Epithelial cell of esophagus (primary cell): ENCODE measurements around the gene PSMB2.
A peak's percentile ranks its signal among the peaks of the same experiment; 100 is the strongest.

ENCODE experiments used
- DNase-seq: peaks from one replicate; pipeline ENCODE4 v3.0.0; 2010; ENCODE audit warnings: low read depth
- H3K4me3 ChIP-seq: 2 replicates; pipeline ENCODE4 v1.5.1; 2011; ENCODE audit warnings: mild to moderate bottlenecking, low read length, control low read depth
- TF ChIP-seq, protein P1 (sequence below): IDR thresholded peaks from 2 replicates; pipeline ENCODE4 v1.5.1; 2011; ENCODE audit warnings: low read depth, mild to moderate bottlenecking, low read length, control low read depth, inconsistent platforms; ENCODE audit not compliant: insufficient read depth; ENCODE audit errors: missing control alignments

The PSMB2 gene

GRCh38 chr1:35646043-35646442 lies 4.7 kb upstream of the PSMB2 start:
- no peak for DNase-seq
- H3K4me3 ChIP-seq, result no peak overlapping the region
- TF ChIP-seq, protein P1, sequence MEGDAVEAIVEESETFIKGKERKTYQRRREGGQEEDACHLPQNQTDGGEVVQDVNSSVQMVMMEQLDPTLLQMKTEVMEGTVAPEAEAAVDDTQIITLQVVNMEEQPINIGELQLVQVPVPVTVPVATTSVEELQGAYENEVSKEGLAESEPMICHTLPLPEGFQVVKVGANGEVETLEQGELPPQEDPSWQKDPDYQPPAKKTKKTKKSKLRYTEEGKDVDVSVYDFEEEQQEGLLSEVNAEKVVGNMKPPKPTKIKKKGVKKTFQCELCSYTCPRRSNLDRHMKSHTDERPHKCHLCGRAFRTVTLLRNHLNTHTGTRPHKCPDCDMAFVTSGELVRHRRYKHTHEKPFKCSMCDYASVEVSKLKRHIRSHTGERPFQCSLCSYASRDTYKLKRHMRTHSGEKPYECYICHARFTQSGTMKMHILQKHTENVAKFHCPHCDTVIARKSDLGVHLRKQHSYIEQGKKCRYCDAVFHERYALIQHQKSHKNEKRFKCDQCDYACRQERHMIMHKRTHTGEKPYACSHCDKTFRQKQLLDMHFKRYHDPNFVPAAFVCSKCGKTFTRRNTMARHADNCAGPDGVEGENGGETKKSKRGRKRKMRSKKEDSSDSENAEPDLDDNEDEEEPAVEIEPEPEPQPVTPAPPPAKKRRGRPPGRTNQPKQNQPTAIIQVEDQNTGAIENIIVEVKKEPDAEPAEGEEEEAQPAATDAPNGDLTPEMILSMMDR, result peak; percentile 29

- no peak overlapping the region for H3K4me3 ChIP-seq
- DNase-seq, result no peak
- TF ChIP-seq, protein P1, result no peak
These were observed 2.9 kb upstream of the PSMB2 start for GRCh38 chr1:35644204-35644603.

GRCh38 chr1:35642471-35642955 lies 1.2 kb upstream of the PSMB2 start:
- peak overlapping the region; percentile 96 for H3K4me3 ChIP-seq
- DNase-seq, result no peak
- TF ChIP-seq, protein P1, result no peak

- peak overlapping the region; percentile 96 for H3K4me3 ChIP-seq
- TF ChIP-seq, protein P1, result no peak
- no peak for DNase-seq
These were observed 720 bp downstream of the PSMB2 start for GRCh38 chr1:35640380-35641232.

- peak; percentile 32 for DNase-seq
- peak overlapping the region; percentile 17 for H3K4me3 ChIP-seq
- TF ChIP-seq, protein P1, result no peak
These were observed 3.9 kb downstream of the PSMB2 start for GRCh38 chr1:35637401-35637809.

GRCh38 chr1:35633547-35633946 lies 7.8 kb downstream of the PSMB2 start:
- no peak overlapping the region for H3K4me3 ChIP-seq
- TF ChIP-seq, protein P1, result no peak
- DNase-seq, result no peak
